ENCODE results near the gene SCYGR2. TPM values are rescaled to one million over a fixed set of nuclear protein-coding genes. Genes with fewer than 3 reads are reported as not detected.

The SCYGR2 gene
- total RNA-seq, 1 experiment from 2014 or later: not detected

DNA sequence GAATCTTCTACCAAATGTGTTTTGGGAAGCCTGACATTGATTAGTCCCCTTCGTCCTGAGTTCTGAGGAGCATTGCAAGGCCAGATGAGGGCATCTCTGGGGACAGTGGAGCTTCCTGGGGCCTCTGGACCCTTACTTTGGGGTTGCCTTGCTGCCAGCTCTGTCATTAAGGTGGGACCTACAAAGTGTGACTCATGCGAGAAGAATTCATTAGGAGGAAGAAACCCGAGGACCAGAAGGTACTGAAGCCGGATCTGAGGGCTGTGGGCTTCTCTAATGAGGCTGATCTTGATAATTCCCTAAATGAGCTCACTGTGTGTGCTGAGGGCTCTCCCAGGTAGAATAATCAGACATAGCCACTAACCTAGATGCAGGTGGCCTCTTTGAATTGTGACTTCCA lies 695 bp upstream of the SCYGR2 start:
- Histone ChIP-seq H3K27me3 (ENCODE audit: insufficient read depth, low read length) (no peaks in the 10 kb centered on the region), H2BK5ac (ENCODE audit: insufficient read length, low read length) (no peak overlapping the region), H3K9me3 (ENCODE audit: control insufficient read depth, low read depth, low read length) (no peaks in the 10 kb centered on the region), H3K4me1 (ENCODE audit: insufficient read depth, low read length) (no peaks in the 10 kb centered on the region), H3K56ac (ENCODE audit: insufficient read length, low read depth, low read length) (no peak overlapping the region), H3T11ph (ENCODE audit: low read length) (no peak overlapping the region), H4K91ac (ENCODE audit: insufficient read length, low read depth, low read length) (no peak overlapping the region), H2BK15ac (ENCODE audit: low read depth, low read length) (no peak overlapping the region), H4K5ac (ENCODE audit: insufficient read length, low read depth, low read length) (no peak overlapping the region), H3K79me2 (ENCODE audit: insufficient read depth, low read length) (no peaks in the 10 kb centered on the region), H4K8ac (replicated peaks; ENCODE audit: insufficient read length, low read depth, low read length) (no peak overlapping the region), H2BK20ac (ENCODE audit: low read depth, low read length, poor library complexity, severe bottlenecking) (no peak overlapping the region), H3K14ac (ENCODE audit: insufficient read depth, low read length) (no peak overlapping the region), H3K18ac (ENCODE audit: insufficient read length, low read depth, low read length) (no peak overlapping the region), H3K27ac (ENCODE audit: insufficient read length, low read depth, low read length) (no peak overlapping the region), H4K20me1 (ENCODE audit: control insufficient read depth, insufficient read depth, insufficient read length) (no peaks in the 10 kb centered on the region), H3K4me2 (ENCODE audit: insufficient read depth, insufficient read length, low read length) (no peak overlapping the region), H2AK5ac (ENCODE audit: insufficient read length, low read length) (no peak overlapping the region), H2BK120ac (ENCODE audit: low read depth, low read length, poor library complexity, severe bottlenecking) (no peak overlapping the region), H3K79me1 (ENCODE audit: insufficient read depth, low read depth, low read length, poor library complexity, severe bottlenecking) (no peaks in the 10 kb centered on the region), H3K9ac (ENCODE audit: extremely low read depth, insufficient read length, low read length) (no peak overlapping the region), H3K23ac (ENCODE audit: insufficient read length, low read depth, low read length) (no peak overlapping the region), H3K4ac (ENCODE audit: low read depth, low read length) (no peak overlapping the region), H2BK12ac (ENCODE audit: insufficient read length, low read depth, low read length) (no peak overlapping the region), H2AFZ (ENCODE audit: low read length) (no peak overlapping the region), H3K23me2 (ENCODE audit: insufficient read length, low read depth, low read length, poor library complexity, severe bottlenecking) (no peaks in the 10 kb centered on the region)
- Mint-ChIP-seq H3K4me1 (peaks cover 5 to 14% of the 10 kb centered on the region in 2 experiments), H3K36me3 (ENCODE audit: insufficient read depth in 1 of 3, low read depth in 3 of 3) (no peaks in the 10 kb centered on the region; a peak in 1 of 7 replicates), H3K27me3 (ENCODE audit: low read depth) (no peaks in the 10 kb centered on the region; the same call in 1 of the 2 replicates), H3K9me3 (no peaks in the 10 kb centered on the region), H3K27ac (no peak overlapping the region), H3K4me3 (no peak overlapping the region)
- no peak for TF ChIP-seq CTCF (conservative IDR thresholded peaks at IDR 0.05)
- DNase-seq: peak; percentile 54
- WGBS (ENCODE audit: extremely low coverage, insufficient read length, low lambda C conversion rate): no CpG with 5 or more reads among the region's 4 CpGs

All from H9 (cell line).